Endodermal cell (in vitro differentiated cells): ENCODE results near the gene NDUFAF2. TPM values are rescaled to one million over a fixed set of nuclear protein-coding genes. Genes with fewer than 3 reads are reported as not detected.

ENCODE experiments used
- DNase-seq: peaks from one replicate; pipeline ENCODE4 v3.0.0-alpha.2; 2017
- H3K27ac ChIP-seq: 2 replicates; pipeline ENCODE4 v1.5.1; 2013; ENCODE audit warnings: mild to moderate bottlenecking, low read depth, low read length, moderate library complexity
- H3K27me3 ChIP-seq: 2 replicates; pipeline ENCODE4 v1.6.1; 2013; ENCODE audit warnings: mild to moderate bottlenecking, low read length, moderate library complexity; ENCODE audit not compliant: insufficient read depth, control insufficient read depth, poor library complexity, severe bottlenecking
- H3K36me3 ChIP-seq: 2 replicates; pipeline ENCODE4 v1.7.0; 2013; ENCODE audit warnings: mild to moderate bottlenecking, low read length, moderate library complexity; ENCODE audit not compliant: control insufficient read depth, insufficient read depth
- H3K4me1 ChIP-seq: one replicate; pipeline ENCODE4 v1.7.0; 2013; ENCODE audit warnings: low read length; ENCODE audit not compliant: control insufficient read depth, insufficient read depth
- H3K4me3 ChIP-seq: 2 replicates; pipeline ENCODE4 v1.5.1; 2013; ENCODE audit warnings: mild to moderate bottlenecking, low read length, moderate library complexity
- H3K9ac ChIP-seq: 2 replicates; pipeline ENCODE4 v1.6.1; 2013; ENCODE audit warnings: mild to moderate bottlenecking, low read length, moderate library complexity; ENCODE audit not compliant: poor library complexity, severe bottlenecking; ENCODE audit errors: extremely low read depth
- H3K9me3 ChIP-seq: 2 replicates; pipeline ENCODE4 v1.6.1; 2013; ENCODE audit warnings: mild to moderate bottlenecking, low read length, moderate library complexity; ENCODE audit not compliant: control insufficient read depth
- H3K27ac Mint-ChIP-seq: 2 replicates; pipeline ENCODE4 v1.8.0; 2020; ENCODE audit warnings: mixed read lengths
- H3K27me3 Mint-ChIP-seq: 2 replicates; pipeline ENCODE4 v1.8.0; 2021; ENCODE audit warnings: mild to moderate bottlenecking, mixed read lengths; ENCODE audit not compliant: insufficient read depth
- H3K36me3 Mint-ChIP-seq: 2 replicates; pipeline ENCODE4 v1.8.0; 2020; ENCODE audit warnings: low read depth, mixed read lengths
- H3K4me1 Mint-ChIP-seq: 2 replicates; pipeline ENCODE4 v1.8.0; 2020; ENCODE audit warnings: mixed read lengths
- H3K4me3 Mint-ChIP-seq: 2 replicates; pipeline ENCODE4 v1.8.0; 2020; ENCODE audit warnings: mild to moderate bottlenecking, moderate library complexity, mixed read lengths
- H3K9me3 Mint-ChIP-seq: 2 replicates; pipeline ENCODE4 v1.8.0; 2020; ENCODE audit warnings: mild to moderate bottlenecking, mixed read lengths
- WGBS, 2 experiments: methylation state at CpG; one replicate each; pipeline versions ENCODE4 v1.1.5 to v1.1.7; 2013; ENCODE audit warnings: missing lambda C conversion rate in 2 of 2, mixed read lengths in 1 of 2; ENCODE audit not compliant: insufficient coverage in 1 of 2, insufficient read length in 1 of 2; 5-methylcytosine and 5-hydroxymethylcytosine counted together
- total RNA-seq, 2 donors: library from RNA; stranded (reverse); fragmentation: NEBNext Ultra II Directional in 1 of 2; extraction: Animal tissue kit (Norgen Biotek cat#: 25700) in 1 of 2; gene quantifications; 2 replicates in 1 of 2; 3 replicates in 1 of 2; pipeline ENCODE4 v1.2.1, GENCODE V29; 2021
- TF ChIP-seq, protein P1 (sequence below): fragments of 200-600 bp; sonication (generic); conservative IDR thresholded peaks from 2 replicates; pipeline ENCODE4 v1.5.0; 2021; ENCODE audit warnings: antibody characterized with exemption, mild to moderate bottlenecking

The NDUFAF2 gene
- total RNA-seq, 2 donors from 2014 or later: 20.5 to 23.0 TPM

DNA sequence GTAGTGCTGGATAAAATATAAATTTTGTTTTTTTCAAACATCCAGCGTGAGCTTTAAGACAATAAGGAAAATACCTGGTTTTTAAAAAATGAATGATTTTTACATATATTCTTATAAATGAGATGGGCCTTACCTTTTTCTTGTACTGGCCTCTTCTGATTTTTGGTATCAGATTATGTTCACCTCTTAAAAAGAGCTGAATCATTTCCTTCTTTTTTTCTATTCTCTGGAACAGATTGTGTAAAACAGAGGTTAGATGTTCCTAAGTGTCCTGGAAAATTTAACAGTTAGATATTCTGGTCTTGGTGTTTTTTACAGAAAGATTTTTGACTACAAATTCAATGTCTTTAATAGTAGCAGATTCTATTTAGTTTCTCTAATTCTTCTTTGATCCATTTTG, 74.6 kb downstream of the NDUFAF2 start:
- no peaks in the 10 kb centered on the region for H3K36me3 ChIP-seq
- H3K4me1 ChIP-seq: no peaks in the 10 kb centered on the region
- H3K27ac ChIP-seq: no peak overlapping the region
- WGBS, 2 experiments: no CpG with 5 or more reads among the region's 1 CpG
- no peaks in the 10 kb centered on the region for H3K4me1 Mint-ChIP-seq
- H3K27ac Mint-ChIP-seq: no peak overlapping the region
- DNase-seq: no peak
- no peaks in the 10 kb centered on the region for H3K27me3 ChIP-seq
- H3K36me3 Mint-ChIP-seq: no peaks in the 10 kb centered on the region
- TF ChIP-seq, protein P1, sequence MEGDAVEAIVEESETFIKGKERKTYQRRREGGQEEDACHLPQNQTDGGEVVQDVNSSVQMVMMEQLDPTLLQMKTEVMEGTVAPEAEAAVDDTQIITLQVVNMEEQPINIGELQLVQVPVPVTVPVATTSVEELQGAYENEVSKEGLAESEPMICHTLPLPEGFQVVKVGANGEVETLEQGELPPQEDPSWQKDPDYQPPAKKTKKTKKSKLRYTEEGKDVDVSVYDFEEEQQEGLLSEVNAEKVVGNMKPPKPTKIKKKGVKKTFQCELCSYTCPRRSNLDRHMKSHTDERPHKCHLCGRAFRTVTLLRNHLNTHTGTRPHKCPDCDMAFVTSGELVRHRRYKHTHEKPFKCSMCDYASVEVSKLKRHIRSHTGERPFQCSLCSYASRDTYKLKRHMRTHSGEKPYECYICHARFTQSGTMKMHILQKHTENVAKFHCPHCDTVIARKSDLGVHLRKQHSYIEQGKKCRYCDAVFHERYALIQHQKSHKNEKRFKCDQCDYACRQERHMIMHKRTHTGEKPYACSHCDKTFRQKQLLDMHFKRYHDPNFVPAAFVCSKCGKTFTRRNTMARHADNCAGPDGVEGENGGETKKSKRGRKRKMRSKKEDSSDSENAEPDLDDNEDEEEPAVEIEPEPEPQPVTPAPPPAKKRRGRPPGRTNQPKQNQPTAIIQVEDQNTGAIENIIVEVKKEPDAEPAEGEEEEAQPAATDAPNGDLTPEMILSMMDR: no peak
- no peak overlapping the region for H3K4me3 Mint-ChIP-seq
- H3K9me3 Mint-ChIP-seq: no peaks in the 10 kb centered on the region
- no peak overlapping the region for H3K4me3 ChIP-seq
- no peaks in the 10 kb centered on the region for H3K9me3 ChIP-seq
- no peaks in the 10 kb centered on the region for H3K27me3 Mint-ChIP-seq
- no peak overlapping the region for H3K9ac ChIP-seq

GRCh38 chr5:61020415-61020814, 75.4 kb downstream of the NDUFAF2 start:
- TF ChIP-seq, protein P1: no peak
- Mint-ChIP-seq H3K36me3 (no peaks in the 10 kb centered on the region), H3K27ac (no peak overlapping the region), H3K9me3 (no peaks in the 10 kb centered on the region), H3K4me3 (no peak overlapping the region), H3K4me1 (no peaks in the 10 kb centered on the region), H3K27me3 (no peaks in the 10 kb centered on the region)
- Histone ChIP-seq H3K27me3 (no peaks in the 10 kb centered on the region), H3K27ac (no peak overlapping the region), H3K4me3 (no peak overlapping the region), H3K4me1 (no peaks in the 10 kb centered on the region), H3K36me3 (no peaks in the 10 kb centered on the region), H3K9me3 (no peaks in the 10 kb centered on the region), H3K9ac (no peak overlapping the region)
- WGBS, 2 experiments: 90 to 100% methylated on average over 1 to 3 of the region's 3 CpGs
- DNase-seq: no peak

- no peak for DNase-seq
- H3K9me3 Mint-ChIP-seq: no peaks in the 10 kb centered on the region
- Histone ChIP-seq H3K4me3 (no peak overlapping the region), H3K4me1 (no peaks in the 10 kb centered on the region), H3K27me3 (no peaks in the 10 kb centered on the region), H3K36me3 (no peaks in the 10 kb centered on the region), H3K27ac (no peak overlapping the region), H3K9ac (no peak overlapping the region), H3K9me3 (no peaks in the 10 kb centered on the region)
- TF ChIP-seq, protein P1: no peak
- H3K27ac Mint-ChIP-seq: no peak overlapping the region
- no peaks in the 10 kb centered on the region for H3K27me3 Mint-ChIP-seq
- H3K4me3 Mint-ChIP-seq: no peak overlapping the region
- H3K4me1 Mint-ChIP-seq: no peaks in the 10 kb centered on the region
- WGBS, 2 experiments: no CpG with 5 or more reads among the region's 1 CpG
- no peaks in the 10 kb centered on the region for H3K36me3 Mint-ChIP-seq
Measured at GRCh38 chr5:61023131-61023530, 78.1 kb downstream of the NDUFAF2 start.
